WI38 (cell line): Measurements from ENCODE around the gene DPYD.

Experiments used
- H3K4me3 ChIP-seq: 2 replicates; pipeline ENCODE4 v1.5.1; 2011; ENCODE audit warnings: low read depth, mild to moderate bottlenecking, control low read depth, low read length
- CTCF ChIP-seq: IDR thresholded peaks from 2 replicates; pipeline ENCODE4 v1.5.1; 2012; ENCODE audit warnings: low read depth, mild to moderate bottlenecking, control low read depth, low read length

DPYD gene

GRCh38 chr1:97378596-97378995 is 542.2 kb downstream of the DPYD start:
- TF ChIP-seq CTCF, result no peak
- H3K4me3 ChIP-seq, result no peak overlapping the region

- TF ChIP-seq CTCF, result no peak
Measured at GRCh38 chr1:97377432-97378034, 543.3 kb downstream of the DPYD start.

GRCh38 chr1:97373000-97373399 is 547.8 kb downstream of the DPYD start:
- no peak overlapping the region for H3K4me3 ChIP-seq

More at GRCh38 chr1:97377432-97378034, 543.3 kb downstream of the DPYD start:
- no peak overlapping the region for H3K4me3 ChIP-seq

GRCh38 chr1:97372531-97372930 is 548.3 kb downstream of the DPYD start:
- no peak overlapping the region for H3K4me3 ChIP-seq
- no peak for TF ChIP-seq CTCF

More at GRCh38 chr1:97373000-97373399, 547.8 kb downstream of the DPYD start:
- no peak for TF ChIP-seq CTCF

GRCh38 chr1:97368296-97368695 is 552.5 kb downstream of the DPYD start:
- TF ChIP-seq CTCF, result no peak
- H3K4me3 ChIP-seq, result no peak overlapping the region

GRCh38 chr1:97366984-97367383 is 553.9 kb downstream of the DPYD start:
- TF ChIP-seq CTCF, result no peak
- H3K4me3 ChIP-seq, result no peak overlapping the region

GRCh38 chr1:97365026-97365425 is 555.8 kb downstream of the DPYD start:
- no peak overlapping the region for H3K4me3 ChIP-seq
- TF ChIP-seq CTCF, result no peak
